ENCODE results near the gene RAVER1. TPM values are rescaled to one million over a fixed set of nuclear protein-coding genes. Genes with fewer than 3 reads are reported as not detected.
"Not testable (repeated sequence)": the region's sequence is repeated elsewhere in the genome, so short reads cannot be mapped to it uniquely, and the experiment has no call there.

Gene RAVER1
- total RNA-seq, 2 experiments from 2014 or later, result 35.7 to 90.7 TPM

DNA sequence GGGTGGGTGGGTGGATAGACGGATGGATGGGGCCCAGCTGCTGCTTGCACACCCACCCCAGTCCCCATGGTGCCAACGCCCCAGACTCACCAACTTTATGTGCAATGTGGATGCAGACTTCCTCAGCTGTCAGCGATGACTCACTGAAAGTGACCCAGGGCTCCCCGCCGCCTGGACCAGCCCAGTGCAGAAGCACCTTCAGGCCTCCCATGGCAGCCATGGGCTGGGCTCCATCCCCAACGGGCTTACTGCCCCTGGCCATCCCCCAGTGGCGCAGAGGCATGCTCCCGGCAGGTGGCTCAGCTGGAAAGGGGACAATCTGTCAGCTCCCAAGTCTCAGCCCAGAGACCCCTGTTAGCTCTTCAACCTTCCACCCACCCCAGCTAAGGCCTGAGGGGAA lies 44.8 kb upstream of the RAVER1 start:
- Histone ChIP-seq H4K20me1 (ENCODE audit: insufficient read depth, low read length) (no peaks in the 10 kb centered on the region), H3K4me1 (ENCODE audit: insufficient read depth, low read length, poor library complexity, severe bottlenecking) (peaks cover 26% of the 10 kb centered on the region), H3K79me2 (ENCODE audit: insufficient read depth, low read depth, low read length) (peaks cover 16% of the 10 kb centered on the region), H3K36me3 (ENCODE audit: insufficient read depth, low read length) (peaks cover 28% of the 10 kb centered on the region), H3K4me3 (ENCODE audit: low read depth, low read length, poor library complexity, severe bottlenecking) (no peak overlapping the region), H2AFZ (ENCODE audit: low read length) (no peak overlapping the region), H3K4me2 (ENCODE audit: low read length) (no peak overlapping the region), H3K27ac (ENCODE audit: low read depth, low read length, poor library complexity, severe bottlenecking) (no peak overlapping the region), H3K9me3 (ENCODE audit: low read length) (no peaks in the 10 kb centered on the region), H3K9me2 (ENCODE audit: insufficient read depth, low read length) (no peaks in the 10 kb centered on the region)
- no peak for TF ChIP-seq EZH2phosphoT487 (IDR thresholded peaks at IDR 0.05; ENCODE audit: borderline replicate concordance, low read depth, low read length)
- TF ChIP-seq CTCF (conservative IDR thresholded peaks at IDR 0.05; ENCODE audit: low read length), result no peak
- DNase-seq (ENCODE audit: low spot score), result no peak
- POLR2A ChIA-PET, result no interaction called here
- BruUV-seq (replicated peaks), result no TSS peak
- CTCF ChIA-PET (ENCODE audit: unreplicated experiment), result no interaction called here
- intact Hi-C loops (cut with micrococcal nuclease; ENCODE audit: unreplicated experiment), result no loop called here

DNA sequence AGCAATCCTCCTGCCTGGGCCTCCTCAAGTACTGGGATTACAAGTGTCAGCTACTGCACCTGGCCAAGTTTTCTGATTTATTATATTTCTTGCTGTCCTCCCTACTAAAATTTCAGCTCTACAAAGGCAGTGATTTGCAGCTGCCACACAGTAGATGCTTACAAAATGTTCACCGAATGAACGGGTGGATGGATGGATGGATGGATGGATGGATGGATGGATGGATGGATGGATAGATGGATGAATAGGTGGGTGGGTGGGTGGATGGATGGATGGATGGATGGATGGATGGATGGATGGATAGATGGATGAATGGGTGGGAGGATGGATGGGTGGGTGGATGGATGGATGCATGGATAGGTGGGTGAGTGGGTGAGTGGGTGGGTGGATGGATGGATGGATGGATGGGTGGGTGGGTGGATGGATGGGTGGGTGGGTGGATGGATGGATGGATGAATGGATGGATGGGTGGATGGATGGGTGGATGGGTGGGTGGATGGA lies 43.9 kb upstream of the RAVER1 start:
- intact Hi-C loops (cut with micrococcal nuclease; ENCODE audit: unreplicated experiment); H3K27ac ChIP-seq (ENCODE audit: low read depth, low read length, poor library complexity, severe bottlenecking); H4K20me1 ChIP-seq (ENCODE audit: insufficient read depth, low read length); POLR2A ChIA-PET; H3K4me3 ChIP-seq (ENCODE audit: low read depth, low read length, poor library complexity, severe bottlenecking); DNase-seq (ENCODE audit: low spot score); H3K4me2 ChIP-seq (ENCODE audit: low read length); H3K9me3 ChIP-seq (ENCODE audit: low read length); H2AFZ ChIP-seq (ENCODE audit: low read length); BruUV-seq (replicated peaks); H3K9me2 ChIP-seq (ENCODE audit: insufficient read depth, low read length): not testable (repeated sequence)
- Histone ChIP-seq H3K4me1 (ENCODE audit: insufficient read depth, low read length, poor library complexity, severe bottlenecking) (peaks cover 26% of the 10 kb centered on the region), H3K36me3 (ENCODE audit: insufficient read depth, low read length) (peaks cover 28% of the 10 kb centered on the region), H3K79me2 (ENCODE audit: insufficient read depth, low read depth, low read length) (peaks cover 16% of the 10 kb centered on the region)
- CTCF ChIA-PET (ENCODE audit: unreplicated experiment), result interaction anchor here (0.6 kb wide), 1 partner anchor 109 kb away, joined by 7 read pairs; no protein-coding TSS in a partner anchor

DNA sequence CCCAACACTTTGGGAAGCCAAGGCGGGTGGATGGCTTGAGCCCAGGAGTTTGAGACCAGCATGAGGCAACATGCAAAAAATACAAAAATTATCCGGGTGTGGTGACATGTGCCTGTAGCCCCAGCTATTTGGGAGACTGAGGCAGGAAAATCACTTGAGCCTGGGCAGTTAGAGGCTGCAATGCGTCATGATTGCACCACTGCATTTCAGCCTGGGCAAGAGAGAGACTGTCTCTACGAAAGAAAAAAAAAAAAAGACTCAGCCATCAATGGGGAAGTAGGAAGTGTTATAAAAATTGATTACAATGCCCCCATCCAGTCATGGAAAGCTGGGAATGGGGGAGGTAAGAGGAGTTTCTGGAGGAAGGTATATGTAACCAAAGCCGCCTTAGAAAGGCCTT lies 41.6 kb upstream of the RAVER1 start:
- H4K20me1 ChIP-seq (ENCODE audit: insufficient read depth, low read length), result no peaks in the 10 kb centered on the region
- POLR2A ChIA-PET, result interaction anchor here (0.6 to 0.7 kb wide), 3 partner anchors 37 to 150 kb away, joined by 5 to 6 read pairs (median 5); no protein-coding TSS in a partner anchor
- intact Hi-C loops (cut with micrococcal nuclease; ENCODE audit: unreplicated experiment), result no loop called here
- no TSS peak for BruUV-seq (replicated peaks)
- no peak for TF ChIP-seq EZH2phosphoT487 (IDR thresholded peaks at IDR 0.05; ENCODE audit: borderline replicate concordance, low read depth, low read length)
- TF ChIP-seq CTCF (conservative IDR thresholded peaks at IDR 0.05; ENCODE audit: low read length), result no peak
- no peak for DNase-seq (ENCODE audit: low spot score)
- no peak overlapping the region for H3K4me2 ChIP-seq (ENCODE audit: low read length)
- no peak overlapping the region for H3K27ac ChIP-seq (ENCODE audit: low read depth, low read length, poor library complexity, severe bottlenecking)
- no peak overlapping the region for H3K4me3 ChIP-seq (ENCODE audit: low read depth, low read length, poor library complexity, severe bottlenecking)
- CTCF ChIA-PET (ENCODE audit: unreplicated experiment), result no interaction called here
- H3K9me2 ChIP-seq (ENCODE audit: insufficient read depth, low read length), result no peaks in the 10 kb centered on the region
- no peaks in the 10 kb centered on the region for H3K9me3 ChIP-seq (ENCODE audit: low read length)
- peaks cover 22% of the 10 kb centered on the region for H3K4me1 ChIP-seq (ENCODE audit: insufficient read depth, low read length, poor library complexity, severe bottlenecking)
- H3K36me3 ChIP-seq (ENCODE audit: insufficient read depth, low read length), result peaks cover 43% of the 10 kb centered on the region
- no peak overlapping the region for H2AFZ ChIP-seq (ENCODE audit: low read length)
- H3K79me2 ChIP-seq (ENCODE audit: insufficient read depth, low read depth, low read length), result peaks cover 14% of the 10 kb centered on the region

Measured in OCI-LY7 (cell line).